ENCODE results near the gene PITPNM1. TPM values are rescaled to one million over a fixed set of nuclear protein-coding genes. Genes with fewer than 3 reads are reported as not detected.
"Not testable (repeated sequence)": the region's sequence is repeated elsewhere in the genome, so short reads cannot be mapped to it uniquely, and the experiment has no call there.

The PITPNM1 gene
- total RNA-seq, 1 donor from 2014 or later, result 38.2 TPM

- peak; percentile 46 for TF ChIP-seq CTCF (IDR thresholded peaks at IDR 0.05)
- H3K27ac ChIP-seq, result peak within 1 kb of the TSS; percentile 93
- ATAC-seq, result peak; percentile 92
- DNase-seq, result peak; percentile 97
- H3K36me3 ChIP-seq, result no peaks in the 10 kb centered on the region
- peaks cover 22% of the 10 kb centered on the region for H3K4me1 ChIP-seq
- peak within 1 kb of the TSS; percentile 97 for H3K4me3 ChIP-seq
- no peaks in the 10 kb centered on the region for H3K9me3 ChIP-seq
- H3K27me3 ChIP-seq, result no peaks in the 10 kb centered on the region
- intact Hi-C loops (cut with DNase I), result no loop called here
These were observed 36.2 kb downstream of the PITPNM1 start, which contains the start of gene TMEM134 for GRCh38 chr11:67468759-67469507. Gene TMEM134 (minus strand): TSS chr11:67469251. CDS start chr11:67469192, 59 bp downstream.

- H3K4me3 ChIP-seq, result peak overlapping the region; percentile 97
- H3K36me3 ChIP-seq, result no peaks in the 10 kb centered on the region
- H3K4me1 ChIP-seq, result peaks cover 26% of the 10 kb centered on the region
- DNase-seq (no peak), ATAC-seq (no peak)
- peak overlapping the region; percentile 93 for H3K27ac ChIP-seq
- H3K9me3 ChIP-seq, result no peaks in the 10 kb centered on the region
- no peak for TF ChIP-seq CTCF (IDR thresholded peaks at IDR 0.05)
- H3K27me3 ChIP-seq, result no peaks in the 10 kb centered on the region
- intact Hi-C loops (cut with DNase I), result no loop called here
These were observed 36.8 kb downstream of the PITPNM1 start for GRCh38 chr11:67468456-67468758.

- H3K36me3 ChIP-seq, result no peaks in the 10 kb centered on the region
- ATAC-seq (peak; percentile 7), DNase-seq (peak; percentile 92)
- no peaks in the 10 kb centered on the region for H3K27me3 ChIP-seq
- intact Hi-C loops (cut with DNase I), result no loop called here
- H3K4me3 ChIP-seq, result peak overlapping the region; percentile 97
- peaks cover 26% of the 10 kb centered on the region for H3K4me1 ChIP-seq
- no peaks in the 10 kb centered on the region for H3K9me3 ChIP-seq
- H3K27ac ChIP-seq, result peak overlapping the region; percentile 93
- no peak for TF ChIP-seq CTCF (IDR thresholded peaks at IDR 0.05)
These were observed 37.1 kb downstream of the PITPNM1 start for GRCh38 chr11:67468056-67468455.

- H3K4me1 ChIP-seq, result peaks cover 26% of the 10 kb centered on the region
- no peak overlapping the region for H3K27ac ChIP-seq
- intact Hi-C loops (cut with DNase I), result no loop called here
- no peaks in the 10 kb centered on the region for H3K27me3 ChIP-seq
- no peak overlapping the region for H3K4me3 ChIP-seq
- no peaks in the 10 kb centered on the region for H3K9me3 ChIP-seq
- no peak for ATAC-seq
- H3K36me3 ChIP-seq, result no peaks in the 10 kb centered on the region
- DNase-seq, result peak; percentile 66
- no peak for TF ChIP-seq CTCF (IDR thresholded peaks at IDR 0.05)
These were observed 38.0 kb downstream of the PITPNM1 start for GRCh38 chr11:67466962-67467771.

GRCh38 chr11:67466367-67466766 lies 38.8 kb downstream of the PITPNM1 start:
- H3K27ac ChIP-seq, result no peak overlapping the region
- no peaks in the 10 kb centered on the region for H3K27me3 ChIP-seq
- TF ChIP-seq CTCF (IDR thresholded peaks at IDR 0.05), result no peak
- intact Hi-C loops (cut with DNase I), result no loop called here
- ATAC-seq (no peak), DNase-seq (no peak)
- H3K4me3 ChIP-seq, result no peak overlapping the region
- H3K9me3 ChIP-seq, result no peaks in the 10 kb centered on the region
- peaks cover 26% of the 10 kb centered on the region for H3K4me1 ChIP-seq
- H3K36me3 ChIP-seq, result no peaks in the 10 kb centered on the region

GRCh38 chr11:67465530-67465929 lies 39.6 kb downstream of the PITPNM1 start:
- peak overlapping the region; percentile 73 for H3K4me3 ChIP-seq
- H3K27me3 ChIP-seq; intact Hi-C loops (cut with DNase I); H3K9me3 ChIP-seq; DNase-seq; H3K36me3 ChIP-seq; ATAC-seq: not testable (repeated sequence)
- H3K27ac ChIP-seq, result peak overlapping the region; percentile 92
- peaks cover 26% of the 10 kb centered on the region for H3K4me1 ChIP-seq

All from upper lobe of right lung (tissue), 1 donor.